HPDE6-E6E7 (cell line): ENCODE measurements around the gene C1QTNF1.
A peak's percentile ranks its signal among the peaks of the same experiment; 100 is the strongest.
"Not testable (repeated sequence)": the region's sequence is repeated elsewhere in the genome, so short reads cannot be mapped to it uniquely, and the experiment has no call there.

ENCODE experiments used
- DNase-seq: peaks from one replicate; pipeline ENCODE4 v3.0.0; 2011; ENCODE audit warnings: missing footprints; ENCODE audit errors: extremely low spot score

The C1QTNF1 gene

GRCh38 chr17:79023180-79023705, 726 bp upstream of the C1QTNF1 start:
- DNase-seq, result no peak

- DNase-seq, result no peak
Observed at GRCh38 chr17:79024901-79025737, 1.1 kb downstream of the C1QTNF1 start.

- DNase-seq, result peak; percentile 46
Observed at GRCh38 chr17:79026376-79027273, 2.7 kb downstream of the C1QTNF1 start.

GRCh38 chr17:79027274-79027924, 3.4 kb downstream of the C1QTNF1 start:
- DNase-seq, result no peak

- DNase-seq, result no peak
Observed at GRCh38 chr17:79027925-79028491, 4.0 kb downstream of the C1QTNF1 start.

- no peak for DNase-seq
Observed at GRCh38 chr17:79028496-79029326, 4.7 kb downstream of the C1QTNF1 start.

- DNase-seq, result no peak
Observed at GRCh38 chr17:79029327-79030009, 5.5 kb downstream of the C1QTNF1 start.

GRCh38 chr17:79030636-79031035, 6.7 kb downstream of the C1QTNF1 start:
- not testable (repeated sequence) for DNase-seq

- DNase-seq, result no peak
Observed at GRCh38 chr17:79031996-79032875, 8.3 kb downstream of the C1QTNF1 start.

- no peak for DNase-seq
Observed at GRCh38 chr17:79033046-79033616, 9.2 kb downstream of the C1QTNF1 start.

- DNase-seq, result no peak
Observed at GRCh38 chr17:79033741-79034501, 10.0 kb downstream of the C1QTNF1 start.

GRCh38 chr17:79034931-79035485, 11.0 kb downstream of the C1QTNF1 start:
- DNase-seq, result no peak

- no peak for DNase-seq
Observed at GRCh38 chr17:79035686-79036085, 11.7 kb downstream of the C1QTNF1 start.

- no peak for DNase-seq
Observed at GRCh38 chr17:79036181-79036580, 12.2 kb downstream of the C1QTNF1 start.

GRCh38 chr17:79036596-79036995, 12.6 kb downstream of the C1QTNF1 start:
- DNase-seq, result peak; percentile 88

- DNase-seq, result no peak
Observed at GRCh38 chr17:79038545-79039135, 14.7 kb downstream of the C1QTNF1 start.

GRCh38 chr17:79039171-79039570, 15.2 kb downstream of the C1QTNF1 start:
- DNase-seq, result no peak
